Measurements from ENCODE around the gene QSOX2.

Gene QSOX2

GRCh38 chr9:136202454-136203407 is 42.9 kb downstream of the QSOX2 start:
- Histone ChIP-seq H3K4me1 (ENCODE audit: low read depth, poor library complexity, severe bottlenecking) (peaks cover 26% of the 10 kb centered on the region), H3K79me2 (ENCODE audit: insufficient read depth, low read depth) (no peaks in the 10 kb centered on the region), H3K4me2 (no peak overlapping the region), H3K27me3 (ENCODE audit: insufficient read depth, low read depth) (peaks cover 37% of the 10 kb centered on the region), H3K27ac (no peak overlapping the region), H3K4me3 (IDR thresholded peaks at IDR 0.05; ENCODE audit: insufficient read depth, low read depth, low read length) (no peak overlapping the region), H3K36me3 (ENCODE audit: insufficient read depth) (no peaks in the 10 kb centered on the region), H2AFZ (ENCODE audit: low read depth) (no peak overlapping the region), H4K20me1 (ENCODE audit: insufficient read depth) (no peaks in the 10 kb centered on the region), H3K9ac (no peak overlapping the region)
- TF ChIP-seq CTCF (conservative IDR thresholded peaks at IDR 0.05; ENCODE audit: low read depth, low read length): no peak

GRCh38 chr9:136201609-136202453 is 43.8 kb downstream of the QSOX2 start:
- no peak overlapping the region for H3K4me2 ChIP-seq
- H2AFZ ChIP-seq (ENCODE audit: low read depth): no peak overlapping the region
- H3K4me1 ChIP-seq (ENCODE audit: low read depth, poor library complexity, severe bottlenecking): peaks cover 21% of the 10 kb centered on the region
- no peak overlapping the region for H3K27ac ChIP-seq
- peaks cover 46% of the 10 kb centered on the region for H3K27me3 ChIP-seq (ENCODE audit: insufficient read depth, low read depth)
- H3K9ac ChIP-seq: no peak overlapping the region
- no peaks in the 10 kb centered on the region for H3K79me2 ChIP-seq (ENCODE audit: insufficient read depth, low read depth)
- no peak for TF ChIP-seq CTCF (conservative IDR thresholded peaks at IDR 0.05; ENCODE audit: low read depth, low read length)
- H3K36me3 ChIP-seq (ENCODE audit: insufficient read depth): no peaks in the 10 kb centered on the region
- no peak overlapping the region for H3K4me3 ChIP-seq (IDR thresholded peaks at IDR 0.05; ENCODE audit: insufficient read depth, low read depth, low read length)
- H4K20me1 ChIP-seq (ENCODE audit: insufficient read depth): no peaks in the 10 kb centered on the region

GRCh38 chr9:136201174-136201573 is 44.4 kb downstream of the QSOX2 start:
- Histone ChIP-seq H3K9ac (no peak overlapping the region), H3K36me3 (ENCODE audit: insufficient read depth) (no peaks in the 10 kb centered on the region), H3K79me2 (ENCODE audit: insufficient read depth, low read depth) (no peaks in the 10 kb centered on the region), H3K27me3 (ENCODE audit: insufficient read depth, low read depth) (peaks cover 52% of the 10 kb centered on the region), H3K4me1 (ENCODE audit: low read depth, poor library complexity, severe bottlenecking) (peaks cover 21% of the 10 kb centered on the region), H2AFZ (ENCODE audit: low read depth) (no peak overlapping the region), H3K4me2 (no peak overlapping the region), H3K4me3 (IDR thresholded peaks at IDR 0.05; ENCODE audit: insufficient read depth, low read depth, low read length) (no peak overlapping the region), H3K27ac (no peak overlapping the region), H4K20me1 (ENCODE audit: insufficient read depth) (no peaks in the 10 kb centered on the region)
- TF ChIP-seq CTCF (conservative IDR thresholded peaks at IDR 0.05; ENCODE audit: low read depth, low read length): no peak

GRCh38 chr9:136200424-136200823 is 45.2 kb downstream of the QSOX2 start:
- Histone ChIP-seq H3K79me2 (ENCODE audit: insufficient read depth, low read depth) (no peaks in the 10 kb centered on the region), H3K27ac (no peak overlapping the region), H3K4me3 (IDR thresholded peaks at IDR 0.05; ENCODE audit: insufficient read depth, low read depth, low read length) (no peak overlapping the region), H3K27me3 (ENCODE audit: insufficient read depth, low read depth) (peaks cover 58% of the 10 kb centered on the region), H3K4me2 (no peak overlapping the region), H3K36me3 (ENCODE audit: insufficient read depth) (no peaks in the 10 kb centered on the region), H2AFZ (ENCODE audit: low read depth) (no peak overlapping the region), H3K4me1 (ENCODE audit: low read depth, poor library complexity, severe bottlenecking) (peaks cover 16% of the 10 kb centered on the region), H3K9ac (no peak overlapping the region), H4K20me1 (ENCODE audit: insufficient read depth) (no peaks in the 10 kb centered on the region)
- no peak for TF ChIP-seq CTCF (conservative IDR thresholded peaks at IDR 0.05; ENCODE audit: low read depth, low read length)
